NCI-H524 treated with DMSO at 0.1 percent for 48 hours (cell line): Measurements from ENCODE around the gene GPR137B.

ENCODE experiments used
- DNase-seq: peaks from one replicate; lab custom pipeline; 2025; lab: John Stamatoyannopoulos, UW

Gene GPR137B

GRCh38 chr1:236201786-236202185, 59.4 kb downstream of the GPR137B start:
- DNase-seq = no peak

- no peak for DNase-seq
Observed at GRCh38 chr1:236204039-236204438, 61.7 kb downstream of the GPR137B start.

DNA sequence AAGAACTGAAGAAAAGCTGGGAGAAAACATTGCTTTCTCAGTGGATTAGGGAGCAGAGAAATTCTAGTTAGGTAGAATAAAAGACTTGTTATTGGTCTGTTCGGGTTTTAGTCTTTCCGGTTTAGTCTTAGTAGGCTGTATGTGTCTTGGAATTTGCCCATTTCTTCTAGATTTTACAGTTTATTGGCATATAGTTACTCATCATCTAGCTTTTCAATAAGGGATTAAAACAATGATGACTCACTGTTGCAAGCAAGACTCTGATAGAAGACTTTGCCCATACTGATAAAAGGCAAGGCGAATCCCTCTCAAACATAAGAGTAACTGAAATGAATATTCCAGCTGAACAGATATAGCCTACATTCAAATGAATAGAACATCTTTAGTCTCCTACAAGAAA, 62.3 kb downstream of the GPR137B start:
- DNase-seq = no peak

- DNase-seq = no peak
Observed at GRCh38 chr1:236206548-236206947, 64.2 kb downstream of the GPR137B start.

DNA sequence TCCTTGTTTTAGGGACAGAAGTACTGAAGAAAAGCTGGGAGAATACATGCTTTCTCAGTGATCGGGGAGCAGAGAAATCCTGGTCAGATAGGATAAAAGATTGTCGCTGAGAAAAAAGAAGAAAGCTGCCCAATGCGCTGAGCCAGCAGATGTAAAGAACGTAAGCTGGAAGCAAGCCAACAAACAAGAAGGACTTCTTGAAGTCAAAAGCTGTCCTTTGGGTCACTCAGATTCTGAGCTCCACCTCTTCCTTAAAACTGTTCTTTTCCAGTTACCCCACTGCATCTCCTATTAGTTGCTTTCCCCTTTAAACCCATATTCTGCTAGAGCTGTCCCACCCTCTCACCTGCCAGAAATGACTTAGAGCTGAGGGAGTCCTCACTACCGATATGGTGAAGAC, 64.8 kb downstream of the GPR137B start:
- no peak for DNase-seq

GRCh38 chr1:236207569-236207968, 65.2 kb downstream of the GPR137B start:
- no peak for DNase-seq

GRCh38 chr1:236209185-236209584, 66.8 kb downstream of the GPR137B start:
- DNase-seq = no peak

DNA sequence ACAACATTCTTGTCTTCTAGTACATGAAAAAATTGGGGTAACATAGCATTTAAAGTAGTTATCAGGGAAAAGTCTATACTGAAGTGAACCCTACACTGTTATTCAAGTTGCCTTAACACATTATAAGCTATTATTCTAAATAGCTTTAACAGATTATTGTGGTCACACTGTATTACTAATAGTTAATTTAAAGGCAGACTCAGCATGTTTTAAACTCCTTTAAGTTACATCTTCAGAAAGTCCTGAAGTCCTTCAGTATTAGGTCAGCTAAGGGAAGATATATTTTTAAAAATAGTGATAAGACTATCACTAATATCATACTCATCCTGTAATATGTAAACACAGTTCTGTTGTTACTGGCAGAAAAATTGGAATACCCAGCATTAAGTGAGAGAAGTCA, 67.4 kb downstream of the GPR137B start:
- no peak for DNase-seq

GRCh38 chr1:236211815-236212214, 69.5 kb downstream of the GPR137B start:
- no peak for DNase-seq

DNA sequence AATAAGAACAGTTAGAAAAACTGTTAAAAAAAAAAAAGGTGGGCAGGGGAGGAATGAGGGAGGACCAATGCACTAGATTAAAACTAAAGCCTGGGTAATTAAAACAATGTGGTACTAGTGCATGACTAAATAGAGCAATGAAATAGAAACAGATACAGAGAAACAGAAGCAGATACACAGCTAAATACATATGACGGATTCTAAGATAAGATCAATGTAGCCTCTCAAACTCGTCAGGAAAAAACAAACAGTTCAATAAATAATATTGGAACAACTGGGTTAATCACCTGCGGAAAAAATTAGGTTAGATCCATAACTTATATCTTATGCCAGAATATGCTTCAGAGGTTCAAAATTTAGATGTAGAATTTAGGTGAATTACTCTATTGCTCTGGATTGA, 71.2 kb downstream of the GPR137B start:
- DNase-seq = no peak

GRCh38 chr1:236214761-236215160, 72.4 kb downstream of the GPR137B start:
- no peak for DNase-seq

GRCh38 chr1:236220473-236220872, 78.1 kb downstream of the GPR137B start:
- no peak for DNase-seq

DNA sequence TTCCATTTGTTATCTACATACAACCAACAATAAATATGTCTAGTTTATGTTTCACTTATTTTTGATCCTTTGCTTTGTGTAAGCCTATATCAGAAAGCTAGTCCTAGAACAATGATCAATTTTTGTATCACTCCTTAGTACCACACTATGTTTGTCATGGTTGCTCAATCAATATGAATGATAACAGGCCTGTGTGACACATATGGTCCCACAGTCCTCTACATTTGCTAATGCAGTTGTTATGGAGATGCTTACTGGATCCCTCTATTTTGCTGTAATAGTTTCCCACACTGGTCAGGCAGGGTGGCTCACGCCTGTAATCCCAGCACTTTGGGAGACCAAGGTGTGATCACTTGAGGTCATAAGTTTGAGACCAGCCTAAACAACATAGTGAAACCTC, 80.3 kb downstream of the GPR137B start:
- no peak for DNase-seq

GRCh38 chr1:236228411-236228810, 86.1 kb downstream of the GPR137B start:
- no peak for DNase-seq

GRCh38 chr1:236235116-236235515, 92.8 kb downstream of the GPR137B start:
- no peak for DNase-seq

DNA sequence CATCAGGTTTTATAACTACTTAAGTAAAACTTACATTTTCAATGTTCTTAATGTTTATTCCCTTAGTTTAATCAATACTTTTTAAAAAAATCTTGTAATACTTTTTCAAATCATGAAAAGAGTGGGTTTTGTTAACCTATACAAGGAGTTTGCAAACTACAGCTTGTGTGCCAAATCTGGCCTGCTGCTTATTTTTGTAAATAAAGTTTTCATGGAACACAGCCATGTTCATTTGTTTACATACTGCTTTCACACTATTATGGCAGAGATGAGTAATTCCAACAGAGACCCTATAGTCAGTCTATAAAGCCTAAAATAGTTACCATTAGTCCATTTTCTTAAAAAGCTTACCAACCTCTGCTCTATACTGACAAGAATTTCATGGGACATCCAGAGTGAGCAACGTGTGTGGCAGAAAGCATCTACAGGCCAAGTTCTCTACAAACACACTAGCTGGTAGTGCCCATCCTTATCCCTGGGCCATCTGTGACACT, 96.8 kb downstream of the GPR137B start:
- no peak for DNase-seq

DNA sequence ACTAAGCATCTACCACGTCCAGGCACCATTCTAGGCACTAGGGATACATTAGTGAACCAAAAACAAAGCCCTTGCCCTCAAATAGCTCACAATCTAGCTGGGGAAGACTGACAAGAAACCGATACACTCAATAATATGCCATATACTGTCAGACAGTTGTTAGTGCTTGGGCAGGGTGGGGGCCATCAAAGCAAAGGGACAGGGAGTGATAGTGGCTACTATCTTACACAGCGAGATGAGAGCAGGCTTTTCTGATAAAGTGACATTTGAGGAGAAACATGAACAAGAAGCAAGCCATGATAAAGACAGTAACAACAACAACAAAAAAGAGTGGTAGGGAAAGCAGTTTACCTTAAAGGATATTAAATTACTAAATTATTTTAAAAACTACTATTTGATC, 98.3 kb downstream of the GPR137B start:
- no peak for DNase-seq

- DNase-seq = no peak
Observed at GRCh38 chr1:236242568-236242967, 100.2 kb downstream of the GPR137B start.

- no peak for DNase-seq
Observed at GRCh38 chr1:236247286-236247685, 104.9 kb downstream of the GPR137B start.

- DNase-seq = no peak
Observed at GRCh38 chr1:236251587-236251986, 109.2 kb downstream of the GPR137B start.

DNA sequence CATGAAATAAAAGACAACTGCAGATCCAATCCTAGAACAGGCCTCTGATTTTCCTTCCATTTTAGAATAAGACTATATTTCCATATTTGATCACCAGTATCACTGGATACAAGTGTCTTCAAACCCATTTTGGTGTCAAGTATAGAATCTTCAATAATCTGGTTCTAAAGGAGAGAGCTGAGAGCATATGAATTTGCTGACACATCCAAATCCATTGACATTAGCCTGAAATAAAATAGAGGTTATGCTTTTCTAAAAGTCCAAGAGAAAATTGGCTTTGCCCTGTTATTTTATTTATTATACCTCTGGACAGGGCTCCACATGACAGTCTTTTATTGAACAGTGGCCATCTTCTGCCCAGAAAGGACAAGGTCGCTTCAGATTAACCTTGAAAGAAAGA, 110.8 kb downstream of the GPR137B start:
- DNase-seq = no peak

- DNase-seq = no peak
Observed at GRCh38 chr1:236253918-236254637, 111.7 kb downstream of the GPR137B start.

GRCh38 chr1:236257216-236257615, 114.9 kb downstream of the GPR137B start:
- DNase-seq = no peak

DNA sequence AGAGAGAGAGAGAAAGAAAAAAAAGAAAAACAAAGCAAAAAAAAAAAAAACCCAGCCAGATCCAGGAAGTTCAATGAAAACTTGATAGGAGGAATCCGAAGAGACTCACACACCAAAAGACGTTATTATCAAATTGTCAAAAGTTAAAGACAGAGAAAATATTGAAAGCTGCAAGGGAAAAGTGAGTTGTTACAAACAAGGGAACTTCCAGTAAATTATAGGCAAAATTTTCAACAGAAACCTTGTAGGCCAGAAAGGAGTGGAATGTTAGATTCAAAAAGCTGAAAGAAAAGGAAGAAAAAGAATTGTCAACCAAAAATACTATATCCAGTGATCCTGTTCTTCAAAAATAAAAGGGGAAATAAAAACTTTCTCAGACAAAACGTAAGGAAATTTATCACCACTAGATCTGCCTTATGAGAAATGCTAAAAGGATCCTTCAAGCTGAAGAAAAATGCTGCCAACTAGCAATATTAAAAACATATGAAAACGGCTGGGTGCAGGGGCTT, 115.8 kb downstream of the GPR137B start:
- no peak for DNase-seq
